ENCODE results near the gene CMC2. TPM values are rescaled to one million over a fixed set of nuclear protein-coding genes. Genes with fewer than 3 reads are reported as not detected.

Gene CMC2
- total and polyA plus RNA-seq, 9 of the 15 experiments (the other 6 are each of a cell fraction or from before 2014, with no cell fraction given): 122 to 501 (median 172) TPM

DNA sequence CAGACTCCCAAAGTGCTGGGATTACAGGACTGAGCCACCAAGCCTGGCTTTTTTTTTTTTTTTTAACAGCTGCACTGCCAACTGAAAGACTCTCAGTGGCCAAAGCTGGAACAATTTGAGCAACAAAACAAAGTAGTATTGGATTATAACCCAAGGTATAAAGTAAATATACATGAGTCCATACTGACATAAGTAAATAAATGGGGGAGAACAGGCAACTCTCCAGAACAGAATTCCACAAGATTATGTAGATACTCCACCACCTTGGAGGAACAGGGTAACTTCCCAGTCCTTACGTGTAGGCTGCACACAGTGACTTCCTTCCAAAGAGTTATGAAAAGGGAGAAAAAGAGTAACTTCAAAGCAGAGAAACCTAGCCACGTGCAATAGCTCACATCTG lies 15.7 kb downstream of the CMC2 start:
- H3K27me3 ChIP-seq (ENCODE audit: control insufficient read depth in 2 of 2, insufficient read depth in 2 of 2, low read length in 2 of 2): no peaks in the 10 kb centered on the region
- H3K9me3 ChIP-seq (replicated peaks; ENCODE audit: control insufficient read depth, insufficient read depth, low read depth, low read length): no peaks in the 10 kb centered on the region
- peaks cover 10% of the 10 kb centered on the region for H4K20me1 ChIP-seq (replicated peaks; ENCODE audit: control insufficient read depth, insufficient read depth, low read length)
- in situ Hi-C loops (cut with MboI): no loop called here
- no peak overlapping the region for H3K4me3 ChIP-seq
- peaks cover 0 to 13% of the 10 kb centered on the region in 2 experiments; a peak in 2 of 5 replicates for H3K4me1 ChIP-seq (replicated peaks in 1 of 2; ENCODE audit: control insufficient read depth in 2 of 2, insufficient read depth in 2 of 2, low read length in 2 of 2)
- peaks cover 30% of the 10 kb centered on the region for H3K36me3 ChIP-seq (ENCODE audit: control insufficient read depth, insufficient read depth, low read length)
- peaks cover 85% of the 10 kb centered on the region for H3K79me2 ChIP-seq (ENCODE audit: control insufficient read depth, insufficient read depth, low read length)
- WGBS (ENCODE audit: insufficient coverage, low coverage, missing lambda C conversion rate): 97% methylated on average over 2 of the region's 2 CpGs
- no peak overlapping the region for H3K4me2 ChIP-seq (ENCODE audit: insufficient read depth, low read length)
- no peaks in the 10 kb centered on the region for H3K9me1 ChIP-seq (ENCODE audit: control insufficient read depth, insufficient read depth, low read length)
- POLR2A ChIA-PET: interaction anchor here (0.7 to 2.0 kb wide), 5 partner anchors 11 to 16 kb away, joined by 3 to 7 read pairs (median 3); partner anchors contain the start of genes CENPN and CMC2
- no TSS peak for BruUV-seq (replicated peaks)
- DNase-seq (ENCODE audit: extremely low read depth in 1 of 4, low spot score in 3 of 4): no peak
- H3K27ac ChIP-seq (ENCODE audit: extremely low read depth, low read depth, low read length): no peak overlapping the region
- CTCF ChIA-PET (ENCODE audit: low intra/inter-chr PET ratio): no interaction called here
- FAIRE-seq: no peak
- no peak overlapping the region for H3K9ac ChIP-seq (ENCODE audit: insufficient read depth in 1 of 2, low read depth in 2 of 2, low read length in 2 of 2)
- no peak for ATAC-seq
- intact Hi-C loops (cut with micrococcal nuclease): no loop called here
- no peak overlapping the region for H2AFZ ChIP-seq (ENCODE audit: low read depth, low read length)
- TF ChIP-seq POU5F1 (IDR thresholded peaks at IDR 0.05; ENCODE audit: borderline replicate concordance, low read depth, low read length, partially characterized antibody) (no peak), GABPB1 (CRISPR knock-in tag; IDR thresholded peaks at IDR 0.05) (no peak), BRD9 (IDR thresholded peaks at IDR 0.05; ENCODE audit: low read depth, partially characterized antibody) (no peak), TAF15 (IDR thresholded peaks at IDR 0.05; ENCODE audit: low read depth, low read length) (no peak), NR3C1 (CRISPR knock-in tag; IDR thresholded peaks at IDR 0.05) (no peak), ASH1L (IDR thresholded peaks at IDR 0.05; ENCODE audit: borderline replicate concordance, low read depth, partially characterized antibody) (no peak), PTRF (tag; IDR thresholded peaks at IDR 0.05) (no peak), ZNF175 (CRISPR knock-in tag; IDR thresholded peaks at IDR 0.05; ENCODE audit: low read depth) (no peak), POLR2A (conservative IDR thresholded peaks at IDR 0.05) (no peak), ZSCAN29 (IDR thresholded peaks at IDR 0.05) (no peak), MYNN (IDR thresholded peaks at IDR 0.05) (no peak), MYNN (CRISPR knock-in tag; IDR thresholded peaks at IDR 0.05) (no peak), PHB (CRISPR knock-in tag; IDR thresholded peaks at IDR 0.05) (no peak), EZH2 (IDR thresholded peaks at IDR 0.05; ENCODE audit: borderline replicate concordance, low read depth, low read length) (no peak), ZEB2 (IDR thresholded peaks at IDR 0.05) (no peak), HDAC1 (IDR thresholded peaks at IDR 0.05) (no peak)
- TF ChIP-seq, protein P1, sequence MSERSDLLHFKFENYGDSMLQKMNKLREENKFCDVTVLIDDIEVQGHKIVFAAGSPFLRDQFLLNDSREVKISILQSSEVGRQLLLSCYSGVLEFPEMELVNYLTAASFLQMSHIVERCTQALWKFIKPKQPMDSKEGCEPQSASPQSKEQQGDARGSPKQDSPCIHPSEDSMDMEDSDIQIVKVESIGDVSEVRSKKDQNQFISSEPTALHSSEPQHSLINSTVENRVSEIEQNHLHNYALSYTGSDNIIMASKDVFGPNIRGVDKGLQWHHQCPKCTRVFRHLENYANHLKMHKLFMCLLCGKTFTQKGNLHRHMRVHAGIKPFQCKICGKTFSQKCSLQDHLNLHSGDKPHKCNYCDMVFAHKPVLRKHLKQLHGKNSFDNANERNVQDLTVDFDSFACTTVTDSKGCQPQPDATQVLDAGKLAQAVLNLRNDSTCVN (CRISPR knock-in tag; IDR thresholded peaks at IDR 0.05): no peak
- TF ChIP-seq, protein P2, sequence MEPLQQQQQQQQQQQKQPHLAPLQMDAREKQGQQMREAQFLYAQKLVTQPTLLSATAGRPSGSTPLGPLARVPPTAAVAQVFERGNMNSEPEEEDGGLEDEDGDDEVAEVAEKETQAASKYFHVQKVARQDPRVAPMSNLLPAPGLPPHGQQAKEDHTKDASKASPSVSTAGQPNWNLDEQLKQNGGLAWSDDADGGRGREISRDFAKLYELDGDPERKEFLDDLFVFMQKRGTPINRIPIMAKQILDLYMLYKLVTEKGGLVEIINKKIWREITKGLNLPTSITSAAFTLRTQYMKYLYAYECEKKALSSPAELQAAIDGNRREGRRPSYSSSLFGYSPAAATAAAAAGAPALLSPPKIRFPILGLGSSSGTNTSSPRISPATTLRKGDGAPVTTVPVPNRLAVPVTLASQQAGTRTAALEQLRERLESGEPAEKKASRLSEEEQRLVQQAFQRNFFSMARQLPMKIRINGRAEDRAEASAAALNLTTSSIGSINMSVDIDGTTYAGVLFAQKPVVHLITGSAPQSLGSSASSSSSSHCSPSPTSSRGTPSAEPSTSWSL (CRISPR knock-in tag; IDR thresholded peaks at IDR 0.05; ENCODE audit: borderline replicate concordance): no peak
- TF ChIP-seq, protein P3, sequence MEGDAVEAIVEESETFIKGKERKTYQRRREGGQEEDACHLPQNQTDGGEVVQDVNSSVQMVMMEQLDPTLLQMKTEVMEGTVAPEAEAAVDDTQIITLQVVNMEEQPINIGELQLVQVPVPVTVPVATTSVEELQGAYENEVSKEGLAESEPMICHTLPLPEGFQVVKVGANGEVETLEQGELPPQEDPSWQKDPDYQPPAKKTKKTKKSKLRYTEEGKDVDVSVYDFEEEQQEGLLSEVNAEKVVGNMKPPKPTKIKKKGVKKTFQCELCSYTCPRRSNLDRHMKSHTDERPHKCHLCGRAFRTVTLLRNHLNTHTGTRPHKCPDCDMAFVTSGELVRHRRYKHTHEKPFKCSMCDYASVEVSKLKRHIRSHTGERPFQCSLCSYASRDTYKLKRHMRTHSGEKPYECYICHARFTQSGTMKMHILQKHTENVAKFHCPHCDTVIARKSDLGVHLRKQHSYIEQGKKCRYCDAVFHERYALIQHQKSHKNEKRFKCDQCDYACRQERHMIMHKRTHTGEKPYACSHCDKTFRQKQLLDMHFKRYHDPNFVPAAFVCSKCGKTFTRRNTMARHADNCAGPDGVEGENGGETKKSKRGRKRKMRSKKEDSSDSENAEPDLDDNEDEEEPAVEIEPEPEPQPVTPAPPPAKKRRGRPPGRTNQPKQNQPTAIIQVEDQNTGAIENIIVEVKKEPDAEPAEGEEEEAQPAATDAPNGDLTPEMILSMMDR (IDR thresholded peaks at IDR 0.05 in 2 of 3, conservative IDR thresholded peaks at IDR 0.05 in 1 of 3; ENCODE audit: insufficient read depth in 2 of 3, low read depth in 1 of 3, low read length in 3 of 3): no peak
- TF ChIP-seq, protein P4, sequence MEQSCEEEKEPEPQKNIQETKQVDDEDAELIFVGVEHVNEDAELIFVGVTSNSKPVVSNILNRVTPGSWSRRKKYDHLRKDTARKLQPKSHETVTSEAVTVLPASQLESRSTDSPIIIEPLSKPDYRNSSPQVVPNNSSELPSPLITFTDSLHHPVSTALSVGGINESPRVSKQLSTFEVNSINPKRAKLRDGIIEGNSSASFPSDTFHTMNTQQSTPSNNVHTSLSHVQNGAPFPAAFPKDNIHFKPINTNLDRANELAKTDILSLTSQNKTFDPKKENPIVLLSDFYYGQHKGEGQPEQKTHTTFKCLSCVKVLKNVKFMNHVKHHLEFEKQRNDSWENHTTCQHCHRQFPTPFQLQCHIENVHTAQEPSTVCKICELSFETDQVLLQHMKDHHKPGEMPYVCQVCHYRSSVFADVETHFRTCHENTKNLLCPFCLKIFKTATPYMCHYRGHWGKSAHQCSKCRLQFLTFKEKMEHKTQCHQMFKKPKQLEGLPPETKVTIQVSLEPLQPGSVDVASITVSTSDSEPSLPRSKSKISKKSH (CRISPR knock-in tag; IDR thresholded peaks at IDR 0.05): no peak
